Measurements from ENCODE around the gene PML. TPM values are rescaled to one million over a fixed set of nuclear protein-coding genes. Genes with fewer than 3 reads are reported as not detected.

Gene PML
- total and polyA plus RNA-seq, 9 of the 15 experiments (the other 6 are each of a cell fraction or from before 2014, with no cell fraction given): 5.0 to 50.7 (median 10.1) TPM

- TF ChIP-seq TBL1XR1 (IDR thresholded peaks at IDR 0.05; ENCODE audit: low read length in 2 of 2): no peak
- TF ChIP-seq AFF4 (CRISPR knock-in tag; IDR thresholded peaks at IDR 0.05): no peak
- no peak for TF ChIP-seq ILF3 (IDR thresholded peaks at IDR 0.05; ENCODE audit: borderline replicate concordance)
- TF ChIP-seq ZNF696 (CRISPR knock-in tag; conservative IDR thresholded peaks at IDR 0.05): no peak
- TF ChIP-seq HDGF (IDR thresholded peaks at IDR 0.05): no peak
- no peak for TF ChIP-seq NFIC (IDR thresholded peaks at IDR 0.05)
- no peak for TF ChIP-seq NR2C2 (CRISPR knock-in tag; IDR thresholded peaks at IDR 0.05)
- no peak for TF ChIP-seq NR2C2 (tag; IDR thresholded peaks at IDR 0.05)
- no peak for TF ChIP-seq MBD1 (CRISPR knock-in tag; IDR thresholded peaks at IDR 0.05)
Measured at GRCh38 chr15:73948396-73948795, 46.1 kb upstream of the PML start (continued).

Measured in K562 (cell line).